Natural killer cell treated with Interleukin-12 subunit alpha and Interleukin-12 subunit beta and Interleukin-15 and Interleukin-18, amount 100 ng/mL, for 72 hours (primary cell): ENCODE measurements around the gene SCAMP2. TPM values are rescaled to one million over a fixed set of nuclear protein-coding genes. Genes with fewer than 3 reads are reported as not detected.

Experiments
- ATAC-seq, 2 donors: fragments of 150-1000 bp; cut with Tn5 transposase in 1 of 2; sonication (Bioruptor Pico), chemical (Tn5 transposase) in 1 of 2; 2 replicates each; pipeline ENCODE4 v1.10.0; 2021
- DNase-seq: peaks from one replicate; pipeline ENCODE4 v3.0.0; 2022; ENCODE audit warnings: low spot score
- H3K27ac Mint-ChIP-seq, 2 donors: 1 replicate in 1 of 2; 2 replicates in 1 of 2; pipeline ENCODE4 v1.8.0; 2022; ENCODE audit warnings: mixed read lengths in 2 of 2, mild to moderate bottlenecking in 1 of 2, moderate library complexity in 1 of 2
- H3K27me3 Mint-ChIP-seq, 2 donors: 1 replicate in 1 of 2; 2 replicates in 1 of 2; pipeline ENCODE4 v1.8.0; 2022; ENCODE audit warnings: mixed read lengths in 2 of 2
- H3K36me3 Mint-ChIP-seq: one replicate; pipeline ENCODE4 v1.8.0; 2022; ENCODE audit warnings: mixed read lengths
- H3K4me1 Mint-ChIP-seq, 2 donors: 1 replicate in 1 of 2; 2 replicates in 1 of 2; pipeline ENCODE4 v1.8.0; 2022; ENCODE audit warnings: low read depth in 2 of 2, mixed read lengths in 2 of 2, mild to moderate bottlenecking in 1 of 2
- H3K4me3 Mint-ChIP-seq: one replicate; pipeline ENCODE4 v1.8.0; 2022; ENCODE audit warnings: mixed read lengths
- H3K9me3 Mint-ChIP-seq: 2 replicates; pipeline ENCODE4 v1.8.0; 2022; ENCODE audit warnings: mixed read lengths
- total RNA-seq, 2 donors: library from RNA; stranded (reverse); gene quantifications; one replicate each; pipeline ENCODE4 v1.2.3, GENCODE V29; 2022

Gene SCAMP2
- total RNA-seq, 2 donors from 2014 or later = 109 to 111 TPM

DNA sequence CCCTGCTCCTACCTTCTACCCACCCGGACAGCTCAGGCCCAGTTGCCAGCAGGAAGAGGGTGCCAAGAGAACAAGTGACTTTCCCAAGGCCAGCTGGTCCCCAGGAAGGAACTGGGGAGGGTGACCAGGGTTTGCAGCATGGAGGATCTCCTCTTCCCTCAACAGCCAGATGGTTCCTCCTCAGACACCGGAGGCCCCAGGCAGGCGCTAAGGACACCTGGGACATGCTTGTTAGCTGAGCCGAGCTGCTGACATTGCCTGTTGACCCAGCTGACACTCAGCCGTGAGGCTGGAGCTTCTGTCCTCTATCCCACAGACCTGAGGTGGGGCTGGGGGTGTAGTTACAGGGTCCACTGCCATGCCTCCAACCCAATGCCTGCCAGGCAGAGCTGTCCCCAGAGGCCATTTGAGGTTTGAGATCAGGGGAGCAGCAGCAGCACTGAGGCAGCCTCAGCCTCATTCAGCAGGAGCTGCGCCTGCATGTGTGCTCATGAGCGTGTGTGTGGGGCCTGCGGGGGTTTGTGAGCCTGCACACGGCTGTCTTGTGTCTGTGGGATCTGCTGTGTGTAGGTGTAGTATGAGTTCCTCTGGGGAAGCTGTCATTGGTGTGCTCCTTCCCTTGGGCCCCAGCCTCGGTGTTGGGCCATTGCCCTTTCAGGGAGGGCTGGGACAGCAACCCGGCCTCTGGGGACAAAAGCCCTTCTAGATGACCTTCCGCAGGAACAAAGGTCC, 39.6 kb downstream of the SCAMP2 start:
- DNase-seq = no peak
- no peak for ATAC-seq
- Mint-ChIP-seq H3K27me3 (peaks cover 0 to under 1% of the 10 kb centered on the region in 2 donors), H3K27ac (no peak overlapping the region), H3K4me1 (peaks cover 3 to 5% of the 10 kb centered on the region in 2 donors), H3K9me3 (no peaks in the 10 kb centered on the region), H3K4me3 (no peak overlapping the region), H3K36me3 (no peaks in the 10 kb centered on the region)

GRCh38 chr15:74832826-74833225, 40.3 kb downstream of the SCAMP2 start:
- Mint-ChIP-seq H3K4me1 (peaks cover 3 to 5% of the 10 kb centered on the region in 2 donors), H3K27me3 (peaks cover 7% of the 10 kb centered on the region in 2 donors), H3K27ac (no peak overlapping the region), H3K4me3 (no peak overlapping the region), H3K9me3 (no peaks in the 10 kb centered on the region), H3K36me3 (no peaks in the 10 kb centered on the region)
- ATAC-seq (no peak), DNase-seq (no peak)

DNA sequence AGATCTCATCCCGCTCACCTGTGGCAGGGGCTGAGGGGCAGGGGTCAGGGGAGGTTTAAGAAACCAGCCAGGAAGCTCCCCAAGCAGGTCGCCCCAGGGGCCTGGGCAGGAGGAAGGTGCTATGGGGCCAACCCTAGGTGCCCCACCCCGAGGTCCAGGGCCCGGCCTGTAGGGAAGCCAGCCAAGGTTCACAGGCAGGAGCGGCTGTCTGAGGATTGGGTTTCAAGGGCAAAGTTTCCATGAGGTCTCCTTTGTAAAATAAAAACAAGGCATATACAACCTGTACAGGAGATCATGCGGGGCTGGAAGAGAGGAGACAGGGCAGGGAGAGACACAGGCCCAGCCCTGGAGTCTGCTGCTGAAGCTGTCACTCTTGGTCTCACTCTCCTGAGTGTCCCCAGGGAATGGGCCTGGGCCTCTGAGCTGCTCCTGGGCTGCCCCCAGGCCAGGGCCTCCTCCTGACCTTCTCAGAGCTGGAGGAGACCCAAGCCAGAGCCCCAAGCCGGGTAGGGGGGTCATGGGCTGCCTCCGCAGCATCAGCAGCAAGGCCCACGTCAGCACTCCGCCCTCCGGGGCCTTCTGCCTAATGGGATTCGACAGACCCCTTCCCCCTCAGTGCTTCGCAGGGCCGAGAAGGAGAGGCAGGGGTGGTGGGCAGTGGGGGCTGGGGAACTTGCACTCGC, 41.2 kb downstream of the SCAMP2 start:
- no peak for DNase-seq
- H3K36me3 Mint-ChIP-seq = no peaks in the 10 kb centered on the region
- no peak for ATAC-seq
- no peaks in the 10 kb centered on the region for H3K9me3 Mint-ChIP-seq
- peaks cover 3 to 5% of the 10 kb centered on the region in 2 donors for H3K4me1 Mint-ChIP-seq
- no peak overlapping the region for H3K27ac Mint-ChIP-seq
- H3K4me3 Mint-ChIP-seq = no peak overlapping the region
- peaks cover 7% of the 10 kb centered on the region in 2 donors for H3K27me3 Mint-ChIP-seq

DNA sequence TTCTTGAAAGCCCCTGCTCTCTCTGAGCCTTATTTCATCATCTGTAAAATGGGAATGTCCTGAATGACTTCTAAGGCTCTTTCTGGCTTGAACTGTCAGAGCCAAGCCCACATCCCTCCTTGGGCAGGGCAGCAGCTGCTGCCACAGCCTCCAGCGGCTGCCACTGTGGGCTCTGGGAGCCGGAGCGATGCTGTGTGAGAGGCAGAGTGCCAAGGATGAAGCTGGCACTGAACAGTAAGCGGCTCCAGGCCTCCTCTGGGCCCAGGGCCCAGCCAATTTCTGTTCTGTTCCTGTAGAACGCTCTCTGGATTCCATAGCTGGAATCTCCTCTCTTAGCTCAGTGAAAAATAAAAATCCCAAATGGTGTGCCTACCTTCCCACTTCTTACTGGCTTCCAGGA, 42.3 kb downstream of the SCAMP2 start:
- Mint-ChIP-seq H3K27me3 (peaks cover 7 to 9% of the 10 kb centered on the region in 2 donors), H3K36me3 (no peaks in the 10 kb centered on the region), H3K4me3 (no peak overlapping the region), H3K27ac (no peak overlapping the region), H3K4me1 (peaks cover 3 to 5% of the 10 kb centered on the region in 2 donors), H3K9me3 (no peaks in the 10 kb centered on the region)
- no peak for DNase-seq
- ATAC-seq = no peak

DNA sequence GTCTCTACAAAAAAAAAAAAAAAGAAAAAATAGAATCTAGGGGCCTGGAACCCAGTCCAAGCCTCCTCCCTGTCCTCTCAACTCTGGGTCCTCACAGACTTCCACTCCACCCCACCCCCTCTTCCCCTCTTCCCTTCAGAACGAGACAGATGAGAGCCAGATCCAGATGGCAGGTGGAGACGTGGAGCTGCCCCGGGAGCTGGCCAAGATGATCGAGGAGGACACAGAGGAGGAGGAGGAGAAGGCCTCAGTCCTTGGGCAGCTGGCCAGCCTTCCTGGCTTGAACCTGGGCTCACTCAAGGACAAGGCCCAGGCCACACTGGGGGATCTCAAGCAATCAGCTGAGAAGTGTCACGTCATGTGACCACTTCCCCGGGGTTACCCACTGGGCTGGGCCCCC, 43.2 kb downstream of the SCAMP2 start:
- ATAC-seq (no peak), DNase-seq (no peak)
- Mint-ChIP-seq H3K4me1 (peaks cover 2 to 3% of the 10 kb centered on the region in 2 donors), H3K9me3 (no peaks in the 10 kb centered on the region), H3K27ac (no peak overlapping the region), H3K4me3 (no peak overlapping the region), H3K36me3 (no peaks in the 10 kb centered on the region), H3K27me3 (peaks cover 9 to 11% of the 10 kb centered on the region in 2 donors)

GRCh38 chr15:74829486-74829885, 43.7 kb downstream of the SCAMP2 start:
- H3K9me3 Mint-ChIP-seq = no peaks in the 10 kb centered on the region
- ATAC-seq (peak in 1 of 2 donors; percentile 66), DNase-seq (no peak)
- no peak overlapping the region for H3K27ac Mint-ChIP-seq
- peaks cover 0 to 6% of the 10 kb centered on the region in 2 donors for H3K4me1 Mint-ChIP-seq
- H3K27me3 Mint-ChIP-seq = peaks cover 14 to 16% of the 10 kb centered on the region in 2 donors
- H3K36me3 Mint-ChIP-seq = no peaks in the 10 kb centered on the region
- no peak overlapping the region for H3K4me3 Mint-ChIP-seq

GRCh38 chr15:74828835-74829234, 44.3 kb downstream of the SCAMP2 start:
- H3K4me3 Mint-ChIP-seq = no peak overlapping the region
- no peak for DNase-seq

GRCh38 chr15:74827614-74828013, 45.6 kb downstream of the SCAMP2 start:
- Mint-ChIP-seq H3K4me3 (no peak overlapping the region), H3K9me3 (no peaks in the 10 kb centered on the region), H3K36me3 (no peaks in the 10 kb centered on the region), H3K27ac (no peak overlapping the region), H3K4me1 (peaks cover 0 to 6% of the 10 kb centered on the region in 2 donors), H3K27me3 (peaks cover 15 to 19% of the 10 kb centered on the region in 2 donors)
- ATAC-seq (no peak), DNase-seq (no peak)

More at GRCh38 chr15:74828835-74829234, 44.3 kb downstream of the SCAMP2 start:
- Mint-ChIP-seq H3K9me3 (no peaks in the 10 kb centered on the region), H3K4me1 (peaks cover 0 to 6% of the 10 kb centered on the region in 2 donors), H3K36me3 (no peaks in the 10 kb centered on the region), H3K27ac (no peak overlapping the region), H3K27me3 (peaks cover 15 to 18% of the 10 kb centered on the region in 2 donors)
- ATAC-seq = no peak

DNA sequence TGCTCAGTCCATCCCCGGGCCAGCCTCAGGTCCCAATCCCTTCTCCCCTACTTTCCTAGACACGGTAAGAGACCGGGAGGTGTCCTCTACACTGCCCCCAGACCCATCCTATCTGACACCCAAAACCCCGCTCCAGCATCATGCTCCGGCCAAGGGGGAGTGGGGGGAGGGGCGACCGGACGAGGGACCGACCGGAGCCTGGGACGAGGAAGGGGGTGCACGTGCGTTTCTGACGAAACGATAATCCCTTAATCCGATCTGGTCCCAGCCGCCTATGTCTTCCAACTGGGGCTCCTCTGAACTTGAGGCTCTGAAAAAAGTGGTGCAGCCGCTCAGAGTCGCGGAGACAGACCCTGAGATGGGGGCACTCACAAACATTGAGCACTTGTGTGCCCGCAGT, 46.2 kb downstream of the SCAMP2 start:
- no peak for DNase-seq
- H3K4me1 Mint-ChIP-seq = peaks cover 0 to 6% of the 10 kb centered on the region in 2 donors
- ATAC-seq = no peak
- H3K36me3 Mint-ChIP-seq = no peaks in the 10 kb centered on the region
- peaks cover 15 to 19% of the 10 kb centered on the region in 2 donors for H3K27me3 Mint-ChIP-seq
- H3K4me3 Mint-ChIP-seq = no peak overlapping the region
- no peak overlapping the region for H3K27ac Mint-ChIP-seq
- H3K9me3 Mint-ChIP-seq = no peaks in the 10 kb centered on the region

DNA sequence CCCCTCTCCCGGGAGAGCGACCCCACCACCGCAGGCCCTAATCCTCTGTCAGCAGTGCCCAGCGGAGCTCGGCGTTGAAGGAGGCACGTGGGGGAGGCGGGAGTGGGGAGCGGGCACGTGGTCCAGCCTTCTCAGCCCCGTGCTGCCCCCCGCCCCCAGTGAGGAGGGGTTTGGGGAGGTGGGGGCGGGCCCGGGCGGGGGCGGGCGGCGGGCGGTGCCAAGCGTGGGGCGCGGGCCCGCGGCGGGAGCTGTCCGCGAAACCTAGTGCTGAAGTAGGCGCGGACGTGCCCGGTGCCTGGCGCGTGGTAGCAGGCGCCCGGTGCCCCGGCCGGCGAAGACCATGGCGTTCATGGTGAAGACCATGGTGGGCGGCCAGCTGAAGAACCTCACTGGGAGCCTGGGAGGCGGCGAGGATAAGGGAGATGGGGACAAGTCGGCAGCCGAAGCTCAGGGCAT, 46.8 kb downstream of the SCAMP2 start, which contains the start of gene CPLX3:
Gene CPLX3 (plus strand): TSS at position 264 of the 456 bp plus-strand sequence. CDS start 77 bp downstream, at position 341.
- ATAC-seq = peak in 1 of 2 donors; percentile 59
- H3K4me3 Mint-ChIP-seq = no peak within 1 kb of the TSS

DNA sequence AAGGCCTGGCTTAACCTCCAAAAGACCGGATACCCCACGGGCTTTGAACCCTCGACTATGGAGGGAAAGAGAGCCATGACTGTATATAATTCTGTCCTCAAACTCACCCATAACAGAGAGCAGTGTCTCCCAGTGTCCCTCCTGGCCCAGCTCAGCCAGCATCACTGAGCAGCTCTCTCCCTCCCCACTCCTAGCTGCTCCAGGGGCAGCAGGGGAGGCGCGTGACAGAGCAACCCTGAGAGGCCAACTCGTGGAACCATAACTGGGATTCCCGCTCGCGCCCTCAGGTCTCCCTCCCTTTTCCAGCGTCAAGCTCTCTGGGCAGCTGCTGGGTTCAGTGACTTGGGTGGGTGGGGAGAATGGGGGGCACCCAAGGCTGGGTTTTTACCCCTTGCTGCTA, 47.3 kb downstream of the SCAMP2 start:
- ATAC-seq = no peak
- Mint-ChIP-seq H3K4me1 (peaks cover 0 to 6% of the 10 kb centered on the region in 2 donors), H3K27me3 (peaks cover 15 to 19% of the 10 kb centered on the region in 2 donors), H3K4me3 (no peak overlapping the region), H3K27ac (no peak overlapping the region), H3K9me3 (no peaks in the 10 kb centered on the region), H3K36me3 (no peaks in the 10 kb centered on the region)
- no peak for DNase-seq

More for the DNA sequence above, 46.8 kb downstream of the SCAMP2 start, which contains the start of gene CPLX3:
- no peak for DNase-seq
- Mint-ChIP-seq H3K36me3 (no peaks in the 10 kb centered on the region), H3K4me1 (peaks cover 0 to 6% of the 10 kb centered on the region in 2 donors), H3K27ac (no peak within 1 kb of the TSS), H3K9me3 (no peaks in the 10 kb centered on the region), H3K27me3 (peaks cover 15 to 19% of the 10 kb centered on the region in 2 donors)

GRCh38 chr15:74824976-74825375, 48.2 kb downstream of the SCAMP2 start:
- ATAC-seq (no peak), DNase-seq (no peak)
- Mint-ChIP-seq H3K4me3 (no peak overlapping the region), H3K27ac (no peak overlapping the region), H3K9me3 (no peaks in the 10 kb centered on the region), H3K27me3 (peaks cover 15 to 19% of the 10 kb centered on the region in 2 donors), H3K4me1 (peaks cover 0 to 8% of the 10 kb centered on the region in 2 donors), H3K36me3 (no peaks in the 10 kb centered on the region)

- H3K4me3 Mint-ChIP-seq = no peak overlapping the region
- no peak overlapping the region for H3K27ac Mint-ChIP-seq
- DNase-seq = no peak
- no peaks in the 10 kb centered on the region for H3K36me3 Mint-ChIP-seq
- ATAC-seq = no peak
- no peaks in the 10 kb centered on the region for H3K9me3 Mint-ChIP-seq
- peaks cover 13 to 17% of the 10 kb centered on the region in 2 donors for H3K27me3 Mint-ChIP-seq
- peaks cover 8 to 17% of the 10 kb centered on the region in 2 donors for H3K4me1 Mint-ChIP-seq
Observed at GRCh38 chr15:74823324-74823723, 49.8 kb downstream of the SCAMP2 start.

- Mint-ChIP-seq H3K4me3 (no peak overlapping the region), H3K27ac (peak overlapping the region in 1 of 2 donors; percentile 28), H3K36me3 (no peaks in the 10 kb centered on the region), H3K9me3 (no peaks in the 10 kb centered on the region), H3K4me1 (peaks cover 8 to 20% of the 10 kb centered on the region in 2 donors), H3K27me3 (peaks cover 8 to 12% of the 10 kb centered on the region in 2 donors)
- DNase-seq (no peak), ATAC-seq (no peak)
Observed at GRCh38 chr15:74822233-74822632, 50.9 kb downstream of the SCAMP2 start.
